Peyer's patch (tissue), 4 donors: ENCODE measurements around the gene PACSIN1.

Experiments used
- POLR2A ChIP-seq, 2 donors: fragments of 450-650 bp; IDR thresholded peaks; one replicate each; pipeline ENCODE4 v1.5.1; 2017; ENCODE audit warnings: antibody characterized with exemption in 2 of 2, mild to moderate bottlenecking in 2 of 2, moderate library complexity in 2 of 2
- TF ChIP-seq, protein P1 (sequence below), 6 experiments: fragments of 450-650 bp in 4 of 6; fragments of 200-600 bp in 2 of 6; sonication (generic) in 1 of 6; IDR thresholded peaks; one replicate each; pipeline ENCODE4 v1.5.1; 2017 to 2019; ENCODE audit warnings: antibody characterized with exemption in 6 of 6, mild to moderate bottlenecking in 3 of 6, moderate library complexity in 1 of 6

- TF ChIP-seq, protein P1, sequence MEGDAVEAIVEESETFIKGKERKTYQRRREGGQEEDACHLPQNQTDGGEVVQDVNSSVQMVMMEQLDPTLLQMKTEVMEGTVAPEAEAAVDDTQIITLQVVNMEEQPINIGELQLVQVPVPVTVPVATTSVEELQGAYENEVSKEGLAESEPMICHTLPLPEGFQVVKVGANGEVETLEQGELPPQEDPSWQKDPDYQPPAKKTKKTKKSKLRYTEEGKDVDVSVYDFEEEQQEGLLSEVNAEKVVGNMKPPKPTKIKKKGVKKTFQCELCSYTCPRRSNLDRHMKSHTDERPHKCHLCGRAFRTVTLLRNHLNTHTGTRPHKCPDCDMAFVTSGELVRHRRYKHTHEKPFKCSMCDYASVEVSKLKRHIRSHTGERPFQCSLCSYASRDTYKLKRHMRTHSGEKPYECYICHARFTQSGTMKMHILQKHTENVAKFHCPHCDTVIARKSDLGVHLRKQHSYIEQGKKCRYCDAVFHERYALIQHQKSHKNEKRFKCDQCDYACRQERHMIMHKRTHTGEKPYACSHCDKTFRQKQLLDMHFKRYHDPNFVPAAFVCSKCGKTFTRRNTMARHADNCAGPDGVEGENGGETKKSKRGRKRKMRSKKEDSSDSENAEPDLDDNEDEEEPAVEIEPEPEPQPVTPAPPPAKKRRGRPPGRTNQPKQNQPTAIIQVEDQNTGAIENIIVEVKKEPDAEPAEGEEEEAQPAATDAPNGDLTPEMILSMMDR (IDR thresholded peaks at IDR 0.05), result no peak
- no peak for TF ChIP-seq POLR2A (IDR thresholded peaks at IDR 0.05)
These were observed 60.5 kb downstream of the PACSIN1 start for GRCh38 chr6:34526241-34526972.
